Diencephalon (tissue), 1 donor: ENCODE data around the gene TCAF2. TPM values are rescaled to one million over a fixed set of nuclear protein-coding genes. Genes with fewer than 3 reads are reported as not detected.

Experiments
- small RNA-seq: library from RNA; depleted of rRNA; stranded (forward); fragments of <200 nt; gene quantifications from one replicate; pipeline ENCODE3, GENCODE V24; 2014
- total RNA-seq: library from RNA; depleted of rRNA; stranded (reverse); fragments of >200 nt; gene quantifications from one replicate; pipeline ENCODE4 v1.2.3, GENCODE V29; 2014

TCAF2 gene
- 0.92 TPM for total RNA-seq

GRCh38 chr7:143620646-143621045 is at the start of gene TCAF2:
TCAF2 (plus strand) TSS chr7:143620974.

GRCh38 chr7:143571501-143571900 is 49.3 kb upstream of the TCAF2 start, which contains the start of gene CTAGE15:
CTAGE15 (plus strand) TSS chr7:143571801; CDS start chr7:143571818, 17 bp downstream.

Small RNA genes within 50 kb of the gene (small RNA-seq; reads per million reads assigned to genes)
- not detected for gene AC073264.2
- not detected for gene RNU6-162P

Other genes starting within 250 kb of the TCAF2 start
- 13.1 TPM for gene ZYX, start 239.6 kb upstream of the TCAF2 start, total RNA-seq
- gene EPHA1, start 212.1 kb upstream of the TCAF2 start, total RNA-seq: 7.8 TPM
- gene TAS2R60, start 177.5 kb upstream of the TCAF2 start, total RNA-seq: not detected
- not detected for gene TAS2R41, start 143.1 kb upstream of the TCAF2 start, total RNA-seq
- gene CTAGE15, start 49.2 kb upstream of the TCAF2 start, total RNA-seq: 0.69 TPM
- not detected for gene CTAGE6, start 136.7 kb downstream of the TCAF2 start, total RNA-seq